ENCODE data around the gene HEG1.

The HEG1 gene

GRCh38 chr3:125045965-125046364, 9.8 kb downstream of the HEG1 start:
- no peaks in the 10 kb centered on the region for H3K9me3 ChIP-seq (ENCODE audit: control insufficient read depth, low read length)
- no peak overlapping the region for H3K9ac ChIP-seq
- H3K4me3 ChIP-seq (ENCODE audit: low read depth, low read length): no peak overlapping the region
- H3K4me2 ChIP-seq (ENCODE audit: low read length): no peak overlapping the region
- no peaks in the 10 kb centered on the region for H3K27me3 ChIP-seq (ENCODE audit: control insufficient read depth, insufficient read depth, low read length)
- no peak overlapping the region for H2AFZ ChIP-seq
- no peak overlapping the region for H3K27ac ChIP-seq
- H3K4me1 ChIP-seq: no peaks in the 10 kb centered on the region
- no peaks in the 10 kb centered on the region for H3K36me3 ChIP-seq (ENCODE audit: control insufficient read depth, insufficient read depth, low read length)
- peaks cover 2% of the 10 kb centered on the region for H3K79me2 ChIP-seq
- TF ChIP-seq CTCF (IDR thresholded peaks at IDR 0.05): no peak

- no peak for TF ChIP-seq CTCF (IDR thresholded peaks at IDR 0.05)
- Histone ChIP-seq H3K9me3 (ENCODE audit: control insufficient read depth, low read length) (no peaks in the 10 kb centered on the region), H3K9ac (no peak overlapping the region), H3K27ac (peak overlapping the region; percentile 49), H2AFZ (no peak overlapping the region), H3K4me2 (ENCODE audit: low read length) (no peak overlapping the region), H3K4me1 (no peaks in the 10 kb centered on the region), H3K27me3 (ENCODE audit: control insufficient read depth, insufficient read depth, low read length) (no peaks in the 10 kb centered on the region), H3K79me2 (peaks cover 2% of the 10 kb centered on the region), H3K4me3 (ENCODE audit: low read depth, low read length) (no peak overlapping the region), H3K36me3 (ENCODE audit: control insufficient read depth, insufficient read depth, low read length) (no peaks in the 10 kb centered on the region)
Observed at GRCh38 chr3:125045194-125045593, 10.6 kb downstream of the HEG1 start.

- Histone ChIP-seq H3K27ac (peak overlapping the region; percentile 68), H2AFZ (no peak overlapping the region), H3K27me3 (ENCODE audit: control insufficient read depth, insufficient read depth, low read length) (no peaks in the 10 kb centered on the region), H3K79me2 (peaks cover 2% of the 10 kb centered on the region), H3K9me3 (ENCODE audit: control insufficient read depth, low read length) (no peaks in the 10 kb centered on the region), H3K9ac (no peak overlapping the region), H3K36me3 (ENCODE audit: control insufficient read depth, insufficient read depth, low read length) (no peaks in the 10 kb centered on the region), H3K4me3 (ENCODE audit: low read depth, low read length) (no peak overlapping the region), H3K4me2 (ENCODE audit: low read length) (no peak overlapping the region), H3K4me1 (no peaks in the 10 kb centered on the region)
- TF ChIP-seq CTCF (IDR thresholded peaks at IDR 0.05): no peak
Observed at GRCh38 chr3:125043599-125044151, 12.1 kb downstream of the HEG1 start.

GRCh38 chr3:125042725-125043406, 12.9 kb downstream of the HEG1 start:
- peak overlapping the region; percentile 68 for H3K27ac ChIP-seq
- H3K36me3 ChIP-seq (ENCODE audit: control insufficient read depth, insufficient read depth, low read length): no peaks in the 10 kb centered on the region
- H3K4me3 ChIP-seq (ENCODE audit: low read depth, low read length): no peak overlapping the region
- H3K4me2 ChIP-seq (ENCODE audit: low read length): peak overlapping the region; percentile 6
- H3K4me1 ChIP-seq: no peaks in the 10 kb centered on the region
- H3K9ac ChIP-seq: no peak overlapping the region
- no peaks in the 10 kb centered on the region for H3K9me3 ChIP-seq (ENCODE audit: control insufficient read depth, low read length)
- no peaks in the 10 kb centered on the region for H3K27me3 ChIP-seq (ENCODE audit: control insufficient read depth, insufficient read depth, low read length)
- no peak overlapping the region for H2AFZ ChIP-seq
- peaks cover 2% of the 10 kb centered on the region for H3K79me2 ChIP-seq
- TF ChIP-seq CTCF (IDR thresholded peaks at IDR 0.05): no peak

Measured in parathyroid adenoma (tissue), 2 donors.